ENCODE data around the gene SLC10A6. TPM values are rescaled to one million over a fixed set of nuclear protein-coding genes. Genes with fewer than 3 reads are reported as not detected.

SLC10A6 gene
- total and polyA plus RNA-seq, 2 of the 13 experiments (the other 11 are each of a cell fraction or from before 2014, with no cell fraction given), result not detected

GRCh38 chr4:86878640-86879039, 29.5 kb upstream of the SLC10A6 start:
- Histone ChIP-seq H3K4me2 (ENCODE audit: low read depth, low read length) (no peak overlapping the region), H3K9ac (ENCODE audit: insufficient read depth, low read depth, low read length) (no peak overlapping the region), H3K4me3 (replicated peaks in 1 of 3; ENCODE audit: insufficient read depth in 1 of 3, low read depth in 2 of 3, low read length in 3 of 3) (no peak overlapping the region), H2AFZ (ENCODE audit: low read length) (no peak overlapping the region), H3K4me1 (ENCODE audit: insufficient read depth, low read length) (no peaks in the 10 kb centered on the region), H3K9me3 (ENCODE audit: low read length) (peaks cover 19% of the 10 kb centered on the region; the same call in 1 of the 2 replicates), H3K27ac (ENCODE audit: extremely low read length, insufficient read depth, low read length) (no peak overlapping the region), H3K27me3 (ENCODE audit: control insufficient read depth in 1 of 2, insufficient read depth in 2 of 2, low read length in 2 of 2) (no peaks in the 10 kb centered on the region; a peak in 2 of 5 replicates), H3K36me3 (replicated peaks in 1 of 2; ENCODE audit: control insufficient read depth in 1 of 2, insufficient read depth in 2 of 2, low read length in 2 of 2) (no peaks in the 10 kb centered on the region), H4K20me1 (ENCODE audit: insufficient read depth, low read length) (no peaks in the 10 kb centered on the region), H3K79me2 (ENCODE audit: insufficient read depth, low read length) (no peaks in the 10 kb centered on the region)
- in situ Hi-C loops (cut with HindIII; ENCODE audit: extremely low pct_ligation_motif_present, low pct_unique_long_range_greater_than_20kb), result no loop called here
- intact Hi-C loops (cut with micrococcal nuclease; ENCODE audit: unreplicated experiment), result no loop called here
- no TSS peak for BruUV-seq (replicated peaks)
- ChIA-PET CTCF (ENCODE audit: low intra/inter-chr PET ratio, low total read pairs) (no interaction called here), POLR2A (no interaction called here)
- FAIRE-seq (no peak), DNase-seq (ENCODE audit: low spot score) (no peak), ATAC-seq (peak; percentile 74)
- no peak for TF ChIP-seq ZNF382 (CRISPR knock-in tag; IDR thresholded peaks at IDR 0.05; ENCODE audit: borderline replicate concordance)
- 0% methylated on average over 2 of the region's 2 CpGs for WGBS (ENCODE audit: low lambda C conversion rate)

DNA sequence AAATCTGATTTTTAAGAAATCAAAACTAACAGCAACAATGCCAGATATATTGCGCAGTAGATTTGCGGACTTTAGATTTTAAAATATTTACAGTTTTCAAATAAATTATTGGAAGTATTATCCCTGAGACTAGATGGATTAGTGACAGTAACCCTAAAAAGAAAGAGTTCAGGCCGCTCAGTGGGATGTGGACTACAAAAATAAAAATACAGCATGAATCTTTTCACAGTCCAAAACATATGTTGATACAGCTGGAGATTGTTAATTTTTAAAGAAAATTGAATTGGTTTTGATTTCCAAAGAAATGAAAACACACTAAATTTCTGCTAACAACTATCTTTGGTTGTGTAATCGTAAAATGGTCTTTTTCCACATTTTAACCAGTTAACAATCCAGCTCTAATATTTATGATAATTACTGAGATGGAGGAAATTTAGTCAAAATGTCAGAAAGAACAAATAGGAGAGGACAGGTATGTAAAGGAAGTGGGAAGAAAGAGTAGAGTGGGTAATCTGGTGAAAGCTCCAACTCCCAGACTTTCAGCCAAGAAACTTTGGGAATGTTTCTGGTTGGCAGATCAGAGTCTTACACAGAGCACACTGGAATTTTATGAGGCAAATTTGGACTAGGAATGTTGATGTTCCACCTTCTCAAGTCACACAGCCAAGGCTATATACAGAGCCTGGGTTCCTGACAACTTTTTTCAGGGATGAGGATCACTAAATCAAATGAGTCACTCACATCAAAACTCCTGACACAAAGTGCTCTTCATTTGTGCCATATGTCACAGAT, 27.9 kb upstream of the SLC10A6 start:
- Histone ChIP-seq H3K27me3 (ENCODE audit: control insufficient read depth in 1 of 2, insufficient read depth in 2 of 2, low read length in 2 of 2) (no peaks in the 10 kb centered on the region; a peak in 2 of 5 replicates), H3K4me1 (ENCODE audit: insufficient read depth, low read length) (no peaks in the 10 kb centered on the region), H3K79me2 (ENCODE audit: insufficient read depth, low read length) (no peaks in the 10 kb centered on the region), H3K4me3 (replicated peaks in 1 of 3; ENCODE audit: insufficient read depth in 1 of 3, low read depth in 2 of 3, low read length in 3 of 3) (no peak overlapping the region), H3K9me3 (ENCODE audit: low read length) (peaks cover 19% of the 10 kb centered on the region; the same call in 1 of the 2 replicates), H4K20me1 (ENCODE audit: insufficient read depth, low read length) (no peaks in the 10 kb centered on the region), H3K4me2 (ENCODE audit: low read depth, low read length) (no peak overlapping the region), H3K9ac (ENCODE audit: insufficient read depth, low read depth, low read length) (no peak overlapping the region), H3K27ac (ENCODE audit: extremely low read length, insufficient read depth, low read length) (no peak overlapping the region), H3K36me3 (replicated peaks in 1 of 2; ENCODE audit: control insufficient read depth in 1 of 2, insufficient read depth in 2 of 2, low read length in 2 of 2) (no peaks in the 10 kb centered on the region), H2AFZ (ENCODE audit: low read length) (no peak overlapping the region)
- FAIRE-seq (no peak), ATAC-seq (no peak), DNase-seq (ENCODE audit: low spot score) (no peak)
- intact Hi-C loops (cut with micrococcal nuclease; ENCODE audit: unreplicated experiment) (no loop called here), in situ Hi-C loops (cut with HindIII; ENCODE audit: extremely low pct_ligation_motif_present, low pct_unique_long_range_greater_than_20kb) (no loop called here)
- WGBS (ENCODE audit: low lambda C conversion rate), result 12% methylated on average over 4 of the region's 4 CpGs
- no peak for TF ChIP-seq NFIC (IDR thresholded peaks at IDR 0.05; ENCODE audit: low read length)
- TF ChIP-seq SIN3B (IDR thresholded peaks at IDR 0.05; ENCODE audit: low read length), result no peak
- no peak for TF ChIP-seq HIVEP1 (CRISPR knock-in tag; IDR thresholded peaks at IDR 0.05)
- no peak for TF ChIP-seq ARNTL (CRISPR knock-in tag; IDR thresholded peaks at IDR 0.05)
- TF ChIP-seq ATF6 (CRISPR knock-in tag; conservative IDR thresholded peaks at IDR 0.05), result no peak
- TF ChIP-seq ZBTB1 (CRISPR knock-in tag; IDR thresholded peaks at IDR 0.05; ENCODE audit: borderline replicate concordance), result no peak
- TF ChIP-seq ZC3H4 (CRISPR knock-in tag; IDR thresholded peaks at IDR 0.05; ENCODE audit: borderline replicate concordance), result no peak
- ChIA-PET POLR2A (no interaction called here), CTCF (ENCODE audit: low intra/inter-chr PET ratio, low total read pairs) (no interaction called here)
- no TSS peak for BruUV-seq (replicated peaks)
